ENCODE results near the gene PTPN3. TPM values are rescaled to one million over a fixed set of nuclear protein-coding genes. Genes with fewer than 3 reads are reported as not detected.

The PTPN3 gene
- total RNA-seq, 3 donors from 2014 or later, result 13.2 to 30.3 (median 25.8) TPM

GRCh38 chr9:109454041-109454440 is 44.1 kb downstream of the PTPN3 start:
- DNase-seq (no peak), ATAC-seq (no peak)
- Histone ChIP-seq H3K4me1 (ENCODE audit: low read depth) (no peaks in the 10 kb centered on the region), H3K36me3 (ENCODE audit: low read depth) (peaks cover 4% of the 10 kb centered on the region), H3K4me3 (no peak overlapping the region), H3K9me3 (no peaks in the 10 kb centered on the region)
- intact Hi-C loops (cut with DNase I, micrococcal nuclease), result no loop called here
- TF ChIP-seq, protein P1, sequence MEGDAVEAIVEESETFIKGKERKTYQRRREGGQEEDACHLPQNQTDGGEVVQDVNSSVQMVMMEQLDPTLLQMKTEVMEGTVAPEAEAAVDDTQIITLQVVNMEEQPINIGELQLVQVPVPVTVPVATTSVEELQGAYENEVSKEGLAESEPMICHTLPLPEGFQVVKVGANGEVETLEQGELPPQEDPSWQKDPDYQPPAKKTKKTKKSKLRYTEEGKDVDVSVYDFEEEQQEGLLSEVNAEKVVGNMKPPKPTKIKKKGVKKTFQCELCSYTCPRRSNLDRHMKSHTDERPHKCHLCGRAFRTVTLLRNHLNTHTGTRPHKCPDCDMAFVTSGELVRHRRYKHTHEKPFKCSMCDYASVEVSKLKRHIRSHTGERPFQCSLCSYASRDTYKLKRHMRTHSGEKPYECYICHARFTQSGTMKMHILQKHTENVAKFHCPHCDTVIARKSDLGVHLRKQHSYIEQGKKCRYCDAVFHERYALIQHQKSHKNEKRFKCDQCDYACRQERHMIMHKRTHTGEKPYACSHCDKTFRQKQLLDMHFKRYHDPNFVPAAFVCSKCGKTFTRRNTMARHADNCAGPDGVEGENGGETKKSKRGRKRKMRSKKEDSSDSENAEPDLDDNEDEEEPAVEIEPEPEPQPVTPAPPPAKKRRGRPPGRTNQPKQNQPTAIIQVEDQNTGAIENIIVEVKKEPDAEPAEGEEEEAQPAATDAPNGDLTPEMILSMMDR (IDR thresholded peaks at IDR 0.05), result no peak

DNA sequence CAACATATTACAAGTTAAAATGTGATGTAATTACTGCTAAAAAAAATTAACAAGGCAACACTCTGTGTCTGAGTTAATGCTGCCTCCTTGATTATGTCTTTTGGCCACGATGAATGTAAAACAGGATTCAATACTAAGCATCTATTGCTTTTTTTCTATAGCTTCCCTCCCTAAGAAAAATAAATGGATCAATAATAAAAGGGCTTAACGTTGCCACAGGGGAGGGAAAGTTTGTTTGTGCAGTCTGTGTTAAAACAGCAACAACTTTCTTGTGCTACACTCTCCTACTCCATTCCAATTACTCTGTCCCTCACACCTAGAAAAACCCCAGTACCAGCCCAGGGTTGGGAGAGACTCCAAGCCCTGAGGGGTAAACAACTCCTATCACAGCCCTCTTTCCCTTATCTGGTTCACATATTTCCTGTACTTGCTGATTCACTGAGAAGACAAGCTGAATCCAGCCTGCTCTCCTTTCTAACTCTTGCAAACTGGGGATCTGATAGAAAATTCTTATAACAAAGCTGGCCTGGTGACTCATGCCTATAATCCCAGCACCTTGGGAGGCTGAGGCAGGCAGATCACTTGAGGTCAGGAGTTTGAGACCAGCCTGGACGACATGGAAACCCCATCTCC is 44.8 kb downstream of the PTPN3 start:
- H3K4me3 ChIP-seq, result no peak overlapping the region
- DNase-seq (no peak), ATAC-seq (no peak)
- H3K36me3 ChIP-seq (ENCODE audit: low read depth), result peaks cover 4% of the 10 kb centered on the region
- H3K9me3 ChIP-seq, result no peaks in the 10 kb centered on the region
- TF ChIP-seq, protein P1 (IDR thresholded peaks at IDR 0.05), result no peak
- intact Hi-C loops (cut with DNase I, micrococcal nuclease), result no loop called here
- no peaks in the 10 kb centered on the region for H3K4me1 ChIP-seq (ENCODE audit: low read depth)

GRCh38 chr9:109452761-109453160 is 45.3 kb downstream of the PTPN3 start:
- H3K9me3 ChIP-seq, result no peaks in the 10 kb centered on the region
- intact Hi-C loops (cut with DNase I, micrococcal nuclease), result no loop called here
- no peak for DNase-seq
- no peak overlapping the region for H3K4me3 ChIP-seq
- TF ChIP-seq, protein P1 (IDR thresholded peaks at IDR 0.05), result no peak
- H3K36me3 ChIP-seq (ENCODE audit: low read depth), result peaks cover 4% of the 10 kb centered on the region
- no peak for ATAC-seq
- no peaks in the 10 kb centered on the region for H3K4me1 ChIP-seq (ENCODE audit: low read depth)

- DNase-seq (no peak), ATAC-seq (peak; percentile 30)
- H3K4me3 ChIP-seq, result no peak overlapping the region
- intact Hi-C loops (cut with DNase I, micrococcal nuclease), result no loop called here
- TF ChIP-seq, protein P1 (IDR thresholded peaks at IDR 0.05), result no peak
- no peaks in the 10 kb centered on the region for H3K9me3 ChIP-seq
- H3K36me3 ChIP-seq (ENCODE audit: low read depth), result peaks cover under 1% of the 10 kb centered on the region
- H3K4me1 ChIP-seq (ENCODE audit: low read depth), result no peaks in the 10 kb centered on the region
Measured at GRCh38 chr9:109451311-109452025, 46.6 kb downstream of the PTPN3 start.

DNA sequence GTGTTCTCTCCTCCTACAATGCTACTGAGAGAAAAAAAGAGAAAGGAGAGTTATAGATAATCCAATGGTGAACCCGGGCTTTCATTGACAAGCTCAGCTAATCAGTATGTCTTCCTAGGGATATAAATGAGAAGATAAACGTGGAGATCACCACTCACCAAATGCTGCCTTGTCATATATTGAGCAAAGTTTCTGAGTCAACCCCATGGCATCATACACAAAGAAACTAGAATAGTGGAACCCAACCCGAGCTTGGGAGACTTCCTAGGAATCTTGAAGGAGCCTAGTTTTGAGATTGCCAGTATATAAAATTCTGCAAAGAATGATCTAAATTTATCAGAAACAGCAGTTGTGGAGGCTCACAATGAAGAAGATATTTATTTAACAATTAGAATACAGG is 47.8 kb downstream of the PTPN3 start:
- Histone ChIP-seq H3K4me3 (no peak overlapping the region), H3K36me3 (ENCODE audit: low read depth) (no peaks in the 10 kb centered on the region), H3K9me3 (no peaks in the 10 kb centered on the region), H3K4me1 (ENCODE audit: low read depth) (no peaks in the 10 kb centered on the region)
- TF ChIP-seq, protein P1 (IDR thresholded peaks at IDR 0.05), result no peak
- ATAC-seq (no peak), DNase-seq (no peak)
- intact Hi-C loops (cut with DNase I, micrococcal nuclease), result no loop called here
